Measurements from ENCODE around the gene FBXL16. TPM values are rescaled to one million over a fixed set of nuclear protein-coding genes. Genes with fewer than 3 reads are reported as not detected.

Gene FBXL16
- total RNA-seq, 4 donors from 2014 or later: not detected

DNA sequence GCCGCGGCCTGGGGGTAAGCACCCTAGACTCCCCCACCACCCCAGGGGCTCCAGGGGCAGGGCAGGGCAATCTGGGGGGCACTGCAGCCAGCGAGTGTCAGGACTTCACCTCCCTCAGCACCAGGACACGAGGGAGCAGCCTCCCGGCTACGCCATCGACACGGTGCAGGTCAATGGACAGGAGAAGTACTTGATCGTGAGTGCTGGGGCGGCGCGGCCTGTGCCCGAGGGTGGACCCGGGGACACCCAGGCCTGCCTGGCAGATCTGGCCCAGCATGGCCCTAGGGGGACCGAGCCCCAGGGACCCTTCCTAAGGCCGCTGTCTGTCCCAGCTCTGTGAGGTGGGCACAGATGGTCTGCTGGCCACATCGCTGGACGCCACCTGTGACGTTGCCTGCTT, 33.2 kb downstream of the FBXL16 start:
- TF ChIP-seq CTCF (IDR thresholded peaks at IDR 0.05; ENCODE audit: low read depth): no peak

DNA sequence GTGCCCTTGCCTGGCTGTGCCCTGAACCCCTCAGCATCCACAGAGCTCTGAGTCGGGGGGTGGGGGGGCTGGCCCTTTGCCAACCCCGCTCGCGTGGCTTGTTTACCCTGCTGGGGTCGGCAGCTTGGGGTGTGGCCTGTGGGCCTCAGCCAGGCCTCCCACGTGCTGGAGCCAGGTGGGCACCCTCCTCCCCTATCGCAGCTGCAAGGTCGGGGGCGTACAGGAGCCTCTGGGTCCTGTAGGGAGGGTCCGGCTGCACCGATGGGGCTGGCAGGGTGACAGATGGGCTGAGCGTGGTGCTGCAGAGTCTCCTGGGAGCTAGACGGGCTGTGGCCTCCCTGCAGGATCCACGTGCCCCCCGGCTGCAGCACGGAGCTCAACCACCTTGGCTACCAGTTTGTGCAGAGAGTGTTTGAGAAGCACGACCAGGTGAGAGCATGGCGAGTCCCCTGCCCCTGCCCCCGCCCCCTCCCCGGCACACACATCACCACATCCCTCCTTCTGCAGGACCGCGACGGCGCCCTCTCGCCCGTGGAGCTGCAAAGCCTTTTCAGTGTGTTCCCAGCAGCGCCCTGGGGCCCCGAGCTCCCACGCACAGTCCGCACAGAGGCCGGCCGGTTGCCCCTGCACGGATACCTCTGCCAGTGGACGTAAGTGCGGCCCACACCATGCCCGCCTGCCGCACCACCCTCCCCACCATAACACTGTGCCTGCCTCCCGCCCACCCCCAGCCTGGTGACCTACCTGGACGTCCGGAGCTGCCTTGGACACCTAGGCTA, 34.1 kb downstream of the FBXL16 start:
- no peak for TF ChIP-seq CTCF (IDR thresholded peaks at IDR 0.05; ENCODE audit: low read depth)

GRCh38 chr16:670485-671352, 34.9 kb downstream of the FBXL16 start:
- no peak for TF ChIP-seq CTCF (IDR thresholded peaks at IDR 0.05; ENCODE audit: low read depth)

GRCh38 chr16:669666-670065, 35.9 kb downstream of the FBXL16 start:
- TF ChIP-seq CTCF (IDR thresholded peaks at IDR 0.05; ENCODE audit: low read depth): no peak

- TF ChIP-seq CTCF (IDR thresholded peaks at IDR 0.05; ENCODE audit: low read depth): no peak
Observed at GRCh38 chr16:668519-669171, 37.0 kb downstream of the FBXL16 start.

DNA sequence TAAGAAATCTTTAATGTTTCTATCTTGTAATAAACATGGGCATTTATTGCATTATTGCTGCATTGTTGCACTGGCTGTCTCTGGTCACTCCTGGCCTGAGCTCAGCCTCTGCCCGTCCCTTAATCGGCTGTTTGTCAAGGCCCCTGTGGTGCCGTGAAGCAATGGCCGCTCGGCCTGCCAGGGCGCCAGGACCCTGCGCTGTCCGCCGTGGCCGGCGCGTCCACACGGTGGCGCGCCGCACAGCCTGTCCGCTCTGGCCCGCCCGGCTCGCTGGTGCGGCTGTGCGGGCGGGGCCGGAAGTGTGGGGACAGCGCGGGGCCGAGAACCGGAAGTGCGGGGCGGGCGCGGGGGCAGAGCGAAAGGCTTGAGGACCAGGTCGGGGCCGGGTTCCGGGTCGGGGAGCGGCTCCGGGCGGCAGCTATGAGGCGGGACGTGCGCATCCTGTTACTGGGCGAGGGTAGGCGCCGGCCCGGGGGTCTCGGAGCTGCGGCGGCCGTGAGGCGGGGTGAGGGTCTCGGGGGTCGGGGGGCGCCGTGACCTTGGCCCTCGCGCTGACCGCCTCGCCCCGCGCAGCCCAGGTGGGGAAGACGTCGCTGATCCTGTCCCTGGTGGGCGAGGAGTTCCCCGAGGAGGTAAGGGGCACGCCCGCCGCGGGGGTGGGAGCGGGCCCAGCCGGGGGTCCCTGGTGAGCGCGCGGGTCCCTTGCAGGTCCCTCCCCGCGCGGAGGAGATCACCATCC, 37.7 kb downstream of the FBXL16 start, which contains the start of gene RHOT2:
RHOT2 (plus strand) TSS at position 353 of the 739 bp plus-strand sequence; CDS start at position 421, 68 bp downstream.
- TF ChIP-seq CTCF (IDR thresholded peaks at IDR 0.05; ENCODE audit: low read depth): no peak

All from subcutaneous adipose tissue (tissue), 4 donors.